Kidney (tissue), 14 donors: Measurements from ENCODE around the gene COMMD3. TPM values are rescaled to one million over a fixed set of nuclear protein-coding genes. Genes with fewer than 3 reads are reported as not detected.

Experiments used
- DNase-seq, 5 donors: peaks; one replicate each; pipeline ENCODE4 v3.0.0-alpha.2; 2013 to 2020
- FAIRE-seq: peaks from 2 replicates; lab custom pipeline; 2012; peaks lifted over from hg19 to GRCh38; lab: Jason Lieb, UNC
- H3K27ac ChIP-seq, 2 donors: one replicate each; pipeline ENCODE4 v1.7.0; 2013; ENCODE audit warnings: low read depth in 2 of 2, low read length in 2 of 2, inconsistent platforms in 1 of 2
- H3K27me3 ChIP-seq: one replicate; pipeline ENCODE4 v1.7.1; 2013; ENCODE audit warnings: low read length, inconsistent platforms; ENCODE audit not compliant: control insufficient read depth, insufficient read depth
- H3K36me3 ChIP-seq, 3 donors: one replicate each; pipeline versions ENCODE4 v1.7.0 to v1.7.1; 2013; ENCODE audit warnings: low read length in 3 of 3, control low read depth in 1 of 3, inconsistent platforms in 1 of 3; ENCODE audit not compliant: insufficient read depth in 3 of 3, control insufficient read depth in 2 of 3
- H3K4me1 ChIP-seq, 3 donors: one replicate each; pipeline versions ENCODE4 v1.7.0 to v1.7.1; 2013; ENCODE audit warnings: low read length in 3 of 3, inconsistent platforms in 1 of 3, low read depth in 1 of 3; ENCODE audit not compliant: control insufficient read depth in 2 of 3, insufficient read depth in 2 of 3
- H3K4me3 ChIP-seq, 3 donors: one replicate each; pipeline versions ENCODE4 v1.7.0 to v1.8.1; 2013; ENCODE audit warnings: low read length in 3 of 3, control low read depth in 1 of 3, inconsistent platforms in 1 of 3
- H3K9ac ChIP-seq, 3 donors: one replicate each; pipeline versions ENCODE4 v1.7.0 to v1.7.1; 2013; ENCODE audit warnings: low read length in 3 of 3, control low read depth in 1 of 3, inconsistent platforms in 1 of 3
- H3K9me3 ChIP-seq, 3 donors: one replicate each; pipeline versions ENCODE4 v1.7.0 to v1.7.1; 2013; ENCODE audit warnings: low read length in 3 of 3, control low read depth in 1 of 3, inconsistent platforms in 1 of 3; ENCODE audit not compliant: control insufficient read depth in 2 of 3, insufficient read depth in 1 of 3
- intact Hi-C: fragments of 100-400 bp; cut with DNase I; formaldehyde crosslinking; loops from one replicate; pipeline ENCODE4 v1.11.1; 2022
- polyA plus RNA-seq: library from polyadenylated mRNA; stranded (reverse); fragments of 350-450 nt; fragmentation: Illumina TruSeq; extraction: RNeasy Lipid Tissue Mini Kit (QIAGEN cat#74804); gene quantifications from one replicate; pipeline ENCODE4 v1.2.3, GENCODE V29; 2014; ENCODE audit warnings: low read depth, low replicate concordance; ENCODE audit not compliant: insufficient read depth
- total RNA-seq: library from RNA; stranded (reverse); fragmentation: NEBNext Ultra II Directional; extraction: Animal tissue kit (Norgen Biotek cat#: 25700); gene quantifications from one replicate; pipeline ENCODE4 v1.2.1, GENCODE V29; 2021
- TF ChIP-seq, protein P1 (sequence below): IDR thresholded peaks from 3 replicates; pipeline ENCODE4 v1.5.1; 2012; ENCODE audit warnings: mild to moderate bottlenecking, moderate library complexity, borderline replicate concordance; ENCODE audit not compliant: insufficient read depth; ENCODE audit errors: extremely low read depth
- donor health status: control.
- donor health status: control.
- donor health status: control.
- donor health status: control.
- donor health status: control.
- donor health status: DM: yes; HTN: yes; CAD: no.
- donor health status: Normal renal cell carcinoma (clear cell type).

Gene COMMD3
- total and polyA plus RNA-seq, 2 donors from 2014 or later: 46.2 to 72.8 TPM

GRCh38 chr10:22293747-22294404 is 22.3 kb upstream of the COMMD3 start:
- intact Hi-C loops: no loop called here
- no peak overlapping the region for H3K27ac ChIP-seq
- DNase-seq (no peak), FAIRE-seq (no peak)
- no peaks in the 10 kb centered on the region for H3K36me3 ChIP-seq
- H3K9ac ChIP-seq: no peak overlapping the region
- TF ChIP-seq, protein P1, sequence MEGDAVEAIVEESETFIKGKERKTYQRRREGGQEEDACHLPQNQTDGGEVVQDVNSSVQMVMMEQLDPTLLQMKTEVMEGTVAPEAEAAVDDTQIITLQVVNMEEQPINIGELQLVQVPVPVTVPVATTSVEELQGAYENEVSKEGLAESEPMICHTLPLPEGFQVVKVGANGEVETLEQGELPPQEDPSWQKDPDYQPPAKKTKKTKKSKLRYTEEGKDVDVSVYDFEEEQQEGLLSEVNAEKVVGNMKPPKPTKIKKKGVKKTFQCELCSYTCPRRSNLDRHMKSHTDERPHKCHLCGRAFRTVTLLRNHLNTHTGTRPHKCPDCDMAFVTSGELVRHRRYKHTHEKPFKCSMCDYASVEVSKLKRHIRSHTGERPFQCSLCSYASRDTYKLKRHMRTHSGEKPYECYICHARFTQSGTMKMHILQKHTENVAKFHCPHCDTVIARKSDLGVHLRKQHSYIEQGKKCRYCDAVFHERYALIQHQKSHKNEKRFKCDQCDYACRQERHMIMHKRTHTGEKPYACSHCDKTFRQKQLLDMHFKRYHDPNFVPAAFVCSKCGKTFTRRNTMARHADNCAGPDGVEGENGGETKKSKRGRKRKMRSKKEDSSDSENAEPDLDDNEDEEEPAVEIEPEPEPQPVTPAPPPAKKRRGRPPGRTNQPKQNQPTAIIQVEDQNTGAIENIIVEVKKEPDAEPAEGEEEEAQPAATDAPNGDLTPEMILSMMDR: no peak
- H3K9me3 ChIP-seq: no peaks in the 10 kb centered on the region
- H3K4me1 ChIP-seq: no peaks in the 10 kb centered on the region
- H3K4me3 ChIP-seq: no peak overlapping the region
- H3K27me3 ChIP-seq: no peaks in the 10 kb centered on the region

GRCh38 chr10:22294694-22295093 is 21.5 kb upstream of the COMMD3 start:
- H3K27ac ChIP-seq: no peak overlapping the region
- no peaks in the 10 kb centered on the region for H3K27me3 ChIP-seq
- H3K4me3 ChIP-seq: no peak overlapping the region
- FAIRE-seq (no peak), DNase-seq (no peak)
- H3K4me1 ChIP-seq: no peaks in the 10 kb centered on the region
- no peaks in the 10 kb centered on the region for H3K9me3 ChIP-seq
- intact Hi-C loops: no loop called here
- H3K36me3 ChIP-seq: no peaks in the 10 kb centered on the region
- TF ChIP-seq, protein P1: no peak
- H3K9ac ChIP-seq: no peak overlapping the region

- no peaks in the 10 kb centered on the region for H3K9me3 ChIP-seq
- no peak for FAIRE-seq
- H3K9ac ChIP-seq: no peak overlapping the region
- intact Hi-C loops: no loop called here
- H3K4me1 ChIP-seq: no peaks in the 10 kb centered on the region
- no peak overlapping the region for H3K27ac ChIP-seq
- H3K27me3 ChIP-seq: no peaks in the 10 kb centered on the region
- no peaks in the 10 kb centered on the region for H3K36me3 ChIP-seq
- no peak for DNase-seq
- H3K4me3 ChIP-seq: no peak overlapping the region
- TF ChIP-seq, protein P1: no peak
Measured at GRCh38 chr10:22301193-22301592, 15.0 kb upstream of the COMMD3 start.

- no peak for FAIRE-seq
- Histone ChIP-seq H3K27me3 (no peaks in the 10 kb centered on the region), H3K9me3 (no peaks in the 10 kb centered on the region), H3K27ac (no peak overlapping the region), H3K36me3 (no peaks in the 10 kb centered on the region), H3K4me1 (no peaks in the 10 kb centered on the region), H3K9ac (no peak overlapping the region), H3K4me3 (no peak overlapping the region)
- intact Hi-C loops: no loop called here
- TF ChIP-seq, protein P1: no peak
- DNase-seq: no peak
Measured at GRCh38 chr10:22303461-22303860, 12.7 kb upstream of the COMMD3 start.
